HG02981 (cell line): Measurements from ENCODE around the gene ATP2A2.
"Not testable (repeated sequence)": the region's sequence is repeated elsewhere in the genome, so short reads cannot be mapped to it uniquely, and the experiment has no call there.

ENCODE experiments used
- ATAC-seq: cut with Tn5 transposase; IDR thresholded peaks from one replicate; pipeline ENCODE4 v1.9.1; 2021; ENCODE audit warnings: mild to moderate bottlenecking, moderate library complexity; ENCODE audit not compliant: unreplicated experiment

Gene ATP2A2

GRCh38 chr12:110280779-110281548, at the start of gene ATP2A2:
ATP2A2 (plus strand) TSS chr12:110281247; CDS start chr12:110281790, 543 bp downstream.
- peak; percentile 71 for ATAC-seq

DNA sequence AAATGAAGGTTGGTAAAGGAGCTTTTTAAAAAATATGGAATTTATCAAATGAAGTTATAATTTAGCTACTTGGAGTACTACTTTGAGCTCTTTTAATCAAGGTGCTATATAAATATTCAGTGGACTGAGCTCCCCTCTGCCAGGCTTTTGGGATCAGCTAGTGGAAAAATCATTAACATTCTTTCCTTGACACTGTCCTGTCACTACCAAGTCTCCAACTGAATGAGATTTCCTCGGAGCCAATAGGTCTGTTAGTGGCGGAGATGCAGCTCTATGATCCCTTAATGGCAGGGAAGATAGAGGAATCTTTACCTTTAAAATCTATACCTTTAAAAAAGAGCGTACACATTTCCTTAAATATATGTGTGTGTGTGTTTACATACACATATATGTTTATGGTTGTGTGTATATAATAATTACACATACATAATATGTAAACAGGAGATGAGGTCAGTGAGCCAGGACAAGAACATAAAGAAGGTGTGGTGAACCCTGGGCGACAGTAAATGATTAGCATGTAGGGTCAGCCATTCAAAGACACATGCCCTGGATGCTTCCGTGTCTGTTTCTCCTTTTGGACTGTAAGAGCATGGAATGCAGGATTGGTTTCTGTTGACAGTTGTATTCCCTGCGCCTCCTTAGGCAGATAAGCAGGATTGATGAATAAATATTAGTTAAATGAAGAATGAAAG, 47.7 kb upstream of the ATP2A2 start:
- no peak for ATAC-seq

GRCh38 chr12:110234331-110234751, 46.7 kb upstream of the ATP2A2 start:
- ATAC-seq: no peak

- ATAC-seq: no peak
Measured at GRCh38 chr12:110234755-110235154, 46.3 kb upstream of the ATP2A2 start.

- no peak for ATAC-seq
Measured at GRCh38 chr12:110235383-110235782, 45.7 kb upstream of the ATP2A2 start.

- ATAC-seq: no peak
Measured at GRCh38 chr12:110243227-110243626, 37.8 kb upstream of the ATP2A2 start.

GRCh38 chr12:110244372-110244771, 36.7 kb upstream of the ATP2A2 start:
- ATAC-seq: no peak

GRCh38 chr12:110244829-110245228, 36.2 kb upstream of the ATP2A2 start:
- ATAC-seq: no peak

GRCh38 chr12:110245369-110245772, 35.7 kb upstream of the ATP2A2 start:
- no peak for ATAC-seq

- ATAC-seq: no peak
Measured at GRCh38 chr12:110246636-110247339, 34.3 kb upstream of the ATP2A2 start.

- ATAC-seq: no peak
Measured at GRCh38 chr12:110247340-110248095, 33.5 kb upstream of the ATP2A2 start.

- ATAC-seq: no peak
Measured at GRCh38 chr12:110248096-110248447, 33.0 kb upstream of the ATP2A2 start.

DNA sequence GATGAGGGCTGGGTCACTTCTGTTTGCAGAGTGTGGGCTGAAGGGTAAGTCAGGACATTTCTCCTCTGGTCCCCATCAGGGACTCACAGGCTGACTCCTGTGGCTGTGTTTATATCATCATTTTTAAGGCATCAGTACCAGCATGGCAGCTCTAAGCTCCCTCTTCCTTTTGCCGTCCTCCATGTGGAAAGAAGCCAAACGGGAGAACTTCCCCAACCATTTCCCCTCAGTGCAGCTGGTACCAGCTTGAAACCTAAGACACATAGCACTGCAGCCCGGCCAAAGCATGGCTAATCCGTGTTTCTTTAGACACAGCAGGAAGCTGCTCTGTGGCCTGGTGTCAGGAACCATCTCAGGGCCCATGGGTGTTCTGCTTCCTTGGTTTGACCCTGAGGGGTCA, 31.9 kb upstream of the ATP2A2 start:
- no peak for ATAC-seq

GRCh38 chr12:110249716-110250225, 31.3 kb upstream of the ATP2A2 start:
- peak; percentile 56 for ATAC-seq

DNA sequence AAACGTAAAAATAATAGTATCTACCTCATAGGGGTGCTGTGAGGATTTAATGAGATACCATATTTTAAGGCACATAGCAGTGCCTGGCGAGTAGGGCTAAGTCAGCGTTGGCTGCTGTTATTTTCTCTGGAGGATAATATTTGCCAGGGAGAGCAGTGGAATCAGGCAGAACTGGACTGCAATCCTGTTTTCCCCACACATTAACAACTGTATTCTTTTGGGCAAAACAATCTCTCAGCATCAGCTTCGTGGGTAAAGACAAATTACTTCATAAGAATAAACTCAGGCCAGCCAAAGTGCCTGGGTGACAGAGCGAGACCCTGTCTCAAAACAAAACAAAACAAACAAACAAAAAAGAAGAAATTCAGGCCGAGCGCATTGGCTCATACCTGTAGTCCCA, 29.7 kb upstream of the ATP2A2 start:
- ATAC-seq: no peak

GRCh38 chr12:110252716-110253115, 28.3 kb upstream of the ATP2A2 start:
- no peak for ATAC-seq

DNA sequence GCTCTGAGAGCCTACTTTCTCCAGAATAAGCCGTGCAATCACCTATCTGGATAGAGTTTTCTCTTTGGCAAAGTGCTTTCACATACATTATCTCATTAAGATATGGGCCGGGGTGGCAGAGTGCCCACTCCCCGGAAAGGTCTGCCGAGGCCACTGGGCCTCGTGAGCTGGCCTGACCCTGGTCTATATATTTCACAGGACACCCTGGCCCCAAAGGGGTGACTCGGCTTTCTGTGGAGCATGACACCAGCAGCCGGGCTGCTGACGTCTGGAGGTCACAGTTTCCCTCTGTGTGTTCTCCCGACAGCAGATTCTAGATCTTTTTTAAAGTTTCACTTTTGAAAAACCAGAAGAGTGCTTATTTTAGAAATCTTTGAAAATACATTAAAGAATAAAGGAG, 27.9 kb upstream of the ATP2A2 start:
- ATAC-seq: no peak

DNA sequence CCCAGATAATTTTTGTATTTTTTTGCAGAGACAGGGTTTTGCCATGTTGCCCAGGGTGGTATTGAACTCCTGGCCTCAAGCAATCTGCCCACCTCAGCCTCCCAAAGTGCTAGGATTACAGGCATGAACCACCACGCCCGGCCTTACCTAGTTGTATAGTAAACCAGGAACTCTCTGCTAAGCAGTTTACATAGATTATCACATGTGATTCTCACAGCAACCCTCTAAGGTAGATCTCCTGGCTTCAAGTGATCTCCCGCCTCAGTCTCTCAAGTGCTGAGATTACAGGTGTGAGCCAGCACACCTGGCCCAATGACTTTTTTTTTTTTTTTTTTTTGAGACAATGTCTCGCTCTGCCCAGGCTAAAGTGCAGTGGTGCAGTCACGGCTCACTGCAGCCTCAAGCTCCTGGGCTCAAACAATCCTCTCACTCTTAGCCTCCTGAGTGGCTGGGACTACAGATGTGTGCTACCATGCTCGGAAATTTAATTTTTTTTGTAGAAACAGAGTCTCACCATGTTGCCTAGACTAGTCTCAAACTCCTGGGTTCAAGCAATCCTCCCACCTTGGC, 26.0 kb upstream of the ATP2A2 start:
- ATAC-seq: no peak

GRCh38 chr12:110255890-110256456, 25.1 kb upstream of the ATP2A2 start:
- ATAC-seq: not testable (repeated sequence)

DNA sequence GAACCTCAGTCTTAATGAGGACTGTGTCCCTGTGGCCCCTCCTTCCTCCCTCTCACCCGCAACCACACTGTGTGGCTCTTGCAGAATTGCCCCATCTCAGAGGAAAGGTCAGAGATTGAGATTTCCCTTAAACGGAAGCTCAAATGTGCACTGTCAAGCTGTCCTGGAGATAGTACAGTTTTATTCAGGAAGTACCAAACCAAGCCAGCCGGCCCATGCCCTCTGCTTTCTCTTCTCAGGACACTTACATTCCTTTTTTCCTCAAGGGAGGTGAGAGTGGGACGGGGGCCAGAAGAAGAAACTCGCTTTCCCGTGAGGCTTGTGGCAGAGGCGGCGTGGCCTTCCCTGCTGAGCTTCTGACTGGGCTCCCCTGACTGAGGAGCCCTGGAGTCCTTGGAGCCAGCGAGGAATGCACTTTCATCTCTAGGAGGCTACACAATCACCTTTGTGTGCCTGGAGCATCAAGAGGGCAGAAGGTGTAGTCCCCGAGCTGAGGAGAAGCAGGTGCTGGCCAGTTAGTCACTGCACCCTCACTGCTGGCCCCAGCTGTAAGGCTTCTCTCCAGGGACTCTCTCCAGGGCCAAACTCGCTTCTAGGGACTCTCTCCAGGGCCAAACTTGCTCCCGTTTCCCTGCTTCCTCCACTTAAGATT, 24.1 kb upstream of the ATP2A2 start:
- no peak for ATAC-seq
